ENCODE measurements around the gene CSK.

- TF ChIP-seq CTCF (IDR thresholded peaks at IDR 0.05; ENCODE audit: low read depth, low read length), result no peak
- no peak for TF ChIP-seq POLR2A (IDR thresholded peaks at IDR 0.05; ENCODE audit: extremely low read depth, insufficient read length)
- no peak for TF ChIP-seq MAX (IDR thresholded peaks at IDR 0.05; ENCODE audit: low read depth, low read length)
- TF ChIP-seq MYC (IDR thresholded peaks at IDR 0.05; ENCODE audit: low read depth, low read length), result no peak
Observed at GRCh38 chr15:74825866-74826265, 44.0 kb downstream of the CSK start.

All from NB4 (cell line).